HG02852 (cell line): Measurements from ENCODE around the gene PRR11.
"Not testable (repeated sequence)": the region's sequence is repeated elsewhere in the genome, so short reads cannot be mapped to it uniquely, and the experiment has no call there.

Source experiments
- ATAC-seq: cut with Tn5 transposase; IDR thresholded peaks from one replicate; pipeline ENCODE4 v1.9.1; 2021; ENCODE audit warnings: mild to moderate bottlenecking, moderate library complexity; ENCODE audit not compliant: unreplicated experiment

Gene PRR11

DNA sequence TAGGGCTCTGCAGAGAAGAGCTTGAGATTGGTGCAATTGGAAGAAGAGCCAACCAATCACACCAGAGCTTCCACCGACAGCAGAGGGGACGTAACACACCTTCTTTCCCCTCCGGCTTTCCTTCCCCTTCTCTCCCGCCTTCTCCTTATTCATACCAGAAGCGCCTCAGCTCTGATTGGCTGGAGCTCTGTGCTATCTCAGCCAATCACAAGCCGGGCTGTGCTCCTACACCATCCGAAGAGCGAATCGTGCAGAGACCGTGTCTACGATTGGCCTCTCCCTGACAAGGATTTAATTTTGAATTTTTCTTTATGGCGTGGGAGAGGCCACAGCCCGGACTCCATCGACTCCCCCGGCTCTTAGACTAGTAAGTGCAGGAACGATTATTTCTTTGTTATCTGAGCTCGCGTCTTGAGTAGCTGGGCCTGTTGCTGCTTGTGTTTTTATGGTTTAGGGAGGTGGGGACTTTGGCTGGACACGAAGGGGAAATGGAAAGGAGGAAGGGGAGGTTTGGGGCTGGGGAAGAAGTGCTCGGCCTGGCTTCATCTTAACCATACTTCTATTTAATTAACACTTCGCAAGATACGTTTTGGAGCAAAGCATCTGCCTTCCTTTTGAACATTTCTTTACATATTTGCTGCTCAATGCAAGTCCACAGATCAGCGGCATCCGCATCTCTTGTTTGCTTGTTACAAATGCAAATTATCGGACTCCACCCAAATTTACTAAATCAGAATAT, at the start of gene PRR11:
Gene PRR11 (plus strand): TSS at position 308 of the 739 bp plus-strand sequence. CDS start 14,007 bp downstream, outside the sequence.
- peak; percentile 85 for ATAC-seq

DNA sequence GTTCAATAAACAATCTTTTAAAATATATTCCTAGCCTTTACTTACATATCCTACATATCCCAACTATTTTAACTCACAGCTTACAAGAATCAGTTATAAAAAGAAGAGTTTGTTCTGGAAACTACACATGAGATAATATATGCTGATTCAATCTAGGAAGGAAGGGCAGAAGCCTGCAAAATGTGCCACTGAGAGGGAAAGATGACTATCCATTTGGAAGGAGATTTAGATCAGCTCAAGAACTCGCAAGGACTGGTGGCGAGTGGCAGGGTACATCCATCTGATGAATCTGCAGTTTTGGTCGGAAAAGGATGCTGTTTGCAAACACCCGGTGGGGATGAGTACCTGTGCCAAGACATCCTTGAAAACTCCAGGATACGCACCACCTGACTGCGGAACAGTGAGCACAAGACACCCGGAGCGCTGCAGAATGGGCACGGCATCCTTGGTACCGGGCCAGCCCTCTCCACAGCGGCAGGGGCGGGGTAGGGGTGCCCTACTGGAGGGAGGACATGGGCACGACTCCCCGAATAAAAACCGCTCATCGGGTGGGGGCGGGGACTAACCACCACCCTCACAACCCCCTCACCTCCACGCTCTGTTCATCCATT, 49.6 kb upstream of the PRR11 start:
- peak; percentile 11 for ATAC-seq

DNA sequence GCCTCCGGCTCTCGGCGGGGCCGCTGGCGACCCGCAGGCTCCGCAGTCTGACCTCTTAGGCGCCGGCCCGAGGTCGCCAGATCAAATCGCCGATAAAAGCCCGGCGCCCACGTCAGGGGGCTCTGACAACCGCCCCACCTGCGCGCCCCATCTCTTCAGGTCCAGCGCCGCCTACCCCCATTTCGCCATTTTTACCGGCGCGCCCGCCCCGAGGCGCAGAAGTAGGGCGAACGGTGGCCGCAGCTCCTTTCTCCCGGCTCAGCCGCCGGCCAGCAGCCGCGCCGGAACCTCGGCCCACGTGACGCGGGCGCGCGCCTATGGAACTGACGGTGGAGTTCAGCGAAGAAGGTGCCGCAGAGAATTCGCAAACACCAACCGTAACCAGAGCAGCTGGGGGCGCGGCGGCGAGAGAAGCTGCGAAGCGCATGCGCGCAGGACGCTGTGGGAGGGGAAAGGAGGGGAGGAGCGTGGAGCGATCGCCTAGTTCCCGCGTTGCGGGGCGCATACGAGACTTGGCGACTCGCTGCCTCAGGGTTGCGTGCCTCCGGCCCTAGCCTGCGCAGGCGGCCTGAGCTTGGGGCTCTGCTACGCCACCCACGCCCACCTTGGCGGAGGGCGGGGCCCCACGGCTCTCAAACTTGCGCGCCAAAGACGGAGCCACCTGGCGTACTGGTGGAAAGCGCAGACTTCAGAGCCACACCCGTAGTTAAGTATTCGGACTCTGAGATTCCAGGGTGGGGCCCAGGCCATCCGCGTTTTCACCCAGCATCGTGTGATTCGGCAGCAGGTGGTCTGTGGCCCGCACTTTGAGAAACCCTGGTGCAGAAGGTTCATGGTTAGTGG, 48.9 kb upstream of the PRR11 start, which contains the start of gene TRIM37:
Gene TRIM37 (minus strand): TSS at position 418 of the 843 bp plus-strand sequence. CDS start 419 bp downstream, outside the sequence.
- ATAC-seq: peak; percentile 91

DNA sequence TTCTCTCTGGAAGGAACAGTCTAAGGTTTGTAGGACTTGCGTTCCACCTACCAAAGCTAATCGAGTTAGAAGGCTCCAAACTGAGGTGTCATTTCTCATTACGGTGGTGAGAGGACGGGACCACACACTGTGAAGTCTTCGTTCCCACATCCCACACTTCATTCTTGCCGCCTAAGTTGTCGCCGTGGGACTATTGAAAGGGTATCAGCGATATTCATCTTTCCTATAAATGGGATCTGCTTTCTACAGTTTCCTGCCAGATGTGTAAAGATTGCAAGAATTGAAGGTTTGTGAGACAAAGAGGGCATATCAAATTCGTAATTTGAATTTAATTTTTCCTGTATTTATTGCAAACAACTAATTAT, 48.3 kb upstream of the PRR11 start:
- ATAC-seq: no peak

DNA sequence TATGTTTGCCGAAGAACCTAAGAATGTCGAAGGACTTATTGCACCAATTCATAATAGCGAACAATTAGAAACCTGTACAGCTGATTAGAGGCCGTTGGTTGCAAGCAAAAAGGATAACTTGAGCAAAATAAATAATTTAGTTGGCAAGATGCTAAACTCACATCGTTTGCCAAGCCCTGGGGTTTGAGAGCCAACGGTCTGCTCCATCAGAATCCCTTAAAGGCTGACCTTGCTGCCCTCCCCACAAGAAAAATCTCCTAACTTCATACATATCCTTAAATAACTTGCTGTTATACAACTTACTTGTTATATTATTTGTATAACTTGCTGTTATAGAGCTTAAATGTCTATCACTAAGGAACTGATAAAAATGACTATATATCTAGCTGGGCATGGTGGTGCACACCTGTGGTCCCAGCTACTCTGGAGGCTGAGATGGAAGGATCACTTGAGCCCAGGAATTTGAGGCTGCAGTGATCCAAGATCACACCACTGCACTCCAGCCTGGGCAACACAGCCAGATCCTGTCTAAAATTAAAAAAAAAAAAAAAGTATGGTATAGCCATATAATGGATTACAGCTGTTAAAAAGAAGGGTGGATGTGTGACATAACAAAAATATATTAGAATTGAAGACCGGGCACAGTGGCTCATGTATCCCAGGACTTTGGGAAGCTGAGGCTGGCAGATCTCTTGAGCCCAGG, 47.0 kb upstream of the PRR11 start:
- ATAC-seq: no peak

DNA sequence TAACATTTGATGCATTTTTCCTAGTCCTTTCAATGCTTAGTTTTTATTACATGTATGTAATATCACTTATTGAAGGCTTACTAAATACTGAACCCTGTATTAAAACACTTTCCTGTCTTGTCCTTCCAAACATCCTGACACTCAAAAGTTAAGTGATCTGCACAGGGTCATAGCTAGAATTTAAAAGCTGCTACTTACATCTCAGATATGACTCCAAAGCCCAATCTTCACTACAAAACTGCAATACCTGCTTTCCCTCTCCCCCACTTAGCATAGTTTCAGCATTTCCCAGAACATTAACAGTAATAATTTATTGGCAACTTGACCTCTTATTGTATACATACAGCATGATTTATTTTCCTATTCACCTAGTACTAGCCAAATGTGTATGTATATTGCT, 44.6 kb upstream of the PRR11 start:
- ATAC-seq: no peak

DNA sequence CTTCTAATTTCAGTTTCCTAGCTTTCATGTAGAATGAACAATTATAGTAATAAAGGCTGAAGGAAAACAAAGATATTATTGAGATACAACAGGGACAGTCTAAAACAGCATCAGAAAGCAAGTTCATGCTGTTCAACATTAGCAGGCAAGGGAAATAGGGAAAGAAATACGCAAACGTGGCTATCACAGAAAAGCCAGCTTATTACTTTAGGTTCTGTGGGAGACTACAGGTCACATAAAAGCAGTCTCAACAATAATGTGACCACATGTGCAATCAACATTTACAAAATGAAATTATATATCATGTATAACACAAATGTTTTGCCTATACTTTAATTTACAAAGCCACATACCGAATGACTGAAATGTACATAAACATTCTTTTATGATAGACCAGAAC, 44.0 kb upstream of the PRR11 start:
- ATAC-seq: no peak

DNA sequence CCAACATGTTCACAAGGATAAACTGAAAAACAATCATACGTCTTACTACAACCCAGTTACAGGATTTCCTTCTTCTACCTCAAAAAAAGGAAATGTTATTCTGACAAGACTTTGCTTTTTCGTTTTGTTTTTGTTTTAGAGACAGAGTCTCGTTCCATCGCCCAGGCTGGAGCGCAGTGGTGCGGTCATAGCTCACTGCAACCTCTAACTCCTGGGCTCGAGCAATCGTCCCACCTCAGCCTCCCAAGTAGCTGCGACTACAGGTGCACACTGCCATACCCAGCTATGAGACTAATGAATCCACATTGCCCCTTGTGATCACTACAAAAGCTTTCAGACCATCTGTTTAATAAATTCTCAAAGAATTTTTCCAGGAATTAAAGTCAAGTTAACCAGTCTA, 40.1 kb upstream of the PRR11 start:
- ATAC-seq: no peak

DNA sequence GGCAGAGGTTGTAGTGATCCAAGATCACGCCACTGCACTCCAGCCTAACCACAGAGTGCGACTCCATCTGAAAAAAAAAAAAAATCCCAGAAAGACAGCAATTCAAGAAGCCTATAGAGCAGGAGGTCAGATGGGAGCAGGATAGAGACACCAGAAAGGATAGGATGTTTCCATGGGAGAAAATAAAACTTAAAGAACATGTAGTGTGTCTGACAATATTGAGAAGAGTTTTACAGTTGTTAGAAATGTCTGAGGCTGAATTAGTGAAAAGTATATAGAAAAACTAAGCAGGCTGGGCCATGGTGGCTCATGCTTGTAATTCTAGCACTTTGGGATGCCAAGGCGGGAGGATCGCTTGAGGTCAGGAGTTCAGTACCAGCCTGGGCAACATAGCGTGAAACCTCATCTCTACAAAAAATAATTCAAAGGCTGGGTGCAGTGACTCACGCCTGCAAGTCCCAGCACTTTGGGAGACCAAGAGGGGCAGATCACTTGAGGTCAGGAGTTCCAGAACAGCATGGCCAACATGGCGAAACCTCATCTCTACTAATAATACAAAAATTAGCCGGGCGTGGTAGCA, 33.6 kb upstream of the PRR11 start:
- ATAC-seq: no peak

DNA sequence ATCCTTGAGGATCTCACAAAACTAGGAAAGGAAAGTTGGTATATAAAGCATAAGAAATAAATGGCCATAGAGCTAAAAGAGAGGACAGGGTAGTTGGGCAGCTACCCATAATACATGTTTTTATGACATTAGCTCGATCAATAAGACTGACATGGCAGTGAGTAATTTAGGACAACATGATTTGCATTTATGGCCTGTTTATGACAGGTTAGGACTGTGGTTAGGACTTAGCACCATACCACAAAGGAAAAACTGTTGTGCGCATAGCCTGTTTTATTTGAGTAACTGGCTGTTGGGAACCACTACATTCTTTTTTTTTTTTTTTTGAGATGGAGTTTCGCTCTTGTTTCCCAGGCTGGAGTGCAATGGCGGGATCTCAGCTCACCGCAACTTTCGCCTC, 30.9 kb upstream of the PRR11 start:
- ATAC-seq: peak; percentile 56

DNA sequence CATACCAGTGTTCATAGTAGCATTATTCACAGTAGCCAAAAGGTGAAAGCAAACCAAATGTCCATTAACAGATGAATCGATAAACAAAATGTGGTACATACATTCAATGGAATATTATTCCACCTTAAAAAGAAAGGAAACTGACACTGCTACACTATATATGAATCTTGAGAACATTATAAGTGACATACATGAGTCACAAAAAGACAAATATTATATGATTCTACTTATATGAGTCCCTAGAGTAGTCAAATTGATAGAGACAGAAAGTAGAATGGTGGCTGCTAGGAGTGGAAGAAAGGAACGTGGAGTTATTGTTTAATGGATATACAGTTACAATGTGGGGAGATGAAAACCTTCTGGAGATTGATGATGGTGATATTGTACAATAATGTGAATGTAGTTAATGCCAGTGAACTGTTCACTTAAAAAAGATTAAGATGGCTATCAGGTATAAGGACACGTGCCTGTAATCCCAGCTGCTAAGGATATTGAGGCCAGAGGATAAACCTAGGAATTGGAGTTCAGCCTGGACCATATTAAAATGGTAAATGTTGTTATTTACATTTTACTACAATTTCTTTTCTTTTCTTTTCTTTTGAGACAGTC, 28.6 kb upstream of the PRR11 start:
- ATAC-seq: no peak

DNA sequence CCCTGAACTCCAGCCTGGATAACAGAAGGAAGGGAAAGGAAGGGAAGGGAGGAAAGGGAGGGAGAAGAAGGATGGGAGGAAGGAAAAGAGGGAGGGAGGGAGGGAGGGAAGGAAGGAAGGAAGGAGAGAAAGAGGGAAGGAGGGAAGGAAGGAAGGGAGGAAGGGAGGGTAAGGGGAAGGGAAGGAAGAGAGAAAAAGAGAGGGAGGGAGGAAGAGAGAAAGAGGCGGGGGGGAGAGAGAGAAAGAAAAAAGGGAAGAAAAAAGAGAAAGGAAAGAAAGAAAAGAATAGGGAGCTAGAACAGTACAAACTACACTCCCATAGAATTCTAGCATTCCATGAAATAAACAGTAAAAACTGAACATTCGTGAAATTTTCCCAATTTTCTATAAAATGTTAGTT, 25.7 kb upstream of the PRR11 start:
- no peak for ATAC-seq

DNA sequence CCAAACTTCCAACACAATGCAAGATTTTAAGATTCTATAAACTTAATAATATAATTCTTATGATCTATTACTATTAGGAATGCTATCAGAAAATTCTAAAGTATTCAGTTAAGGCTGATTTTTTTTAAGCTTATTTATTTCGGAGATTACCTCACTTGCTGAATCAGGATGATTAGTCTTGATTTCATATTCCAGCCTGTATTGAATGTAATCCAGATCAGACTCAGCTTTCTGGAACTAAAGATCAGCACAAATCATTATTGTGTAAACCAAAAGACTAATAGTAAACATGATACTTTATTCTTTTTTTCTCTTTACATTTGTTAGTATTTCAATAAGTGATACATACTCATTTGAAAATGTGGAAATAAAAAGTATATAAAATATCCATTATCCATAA, 24.4 kb upstream of the PRR11 start:
- ATAC-seq: no peak

DNA sequence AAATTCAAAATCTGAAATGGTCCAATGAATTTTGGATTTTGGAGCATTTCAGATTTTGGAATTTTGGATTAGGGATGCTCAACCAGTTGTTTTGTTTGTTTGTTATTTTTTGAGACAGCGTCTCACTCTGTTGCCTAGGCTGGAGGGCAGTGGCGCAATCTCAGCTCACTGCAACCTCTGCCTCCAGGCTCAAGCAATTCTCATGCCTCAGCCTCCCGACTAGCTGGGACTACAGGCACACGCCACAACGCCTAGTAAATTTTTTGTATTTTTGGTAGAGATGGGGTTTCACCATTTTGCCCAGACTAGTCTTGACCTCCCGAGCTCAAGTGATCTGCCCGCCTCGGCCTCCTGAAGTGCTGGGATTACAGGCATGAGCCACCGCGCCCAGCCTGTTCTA, 17.2 kb upstream of the PRR11 start:
- ATAC-seq: not testable (repeated sequence)

DNA sequence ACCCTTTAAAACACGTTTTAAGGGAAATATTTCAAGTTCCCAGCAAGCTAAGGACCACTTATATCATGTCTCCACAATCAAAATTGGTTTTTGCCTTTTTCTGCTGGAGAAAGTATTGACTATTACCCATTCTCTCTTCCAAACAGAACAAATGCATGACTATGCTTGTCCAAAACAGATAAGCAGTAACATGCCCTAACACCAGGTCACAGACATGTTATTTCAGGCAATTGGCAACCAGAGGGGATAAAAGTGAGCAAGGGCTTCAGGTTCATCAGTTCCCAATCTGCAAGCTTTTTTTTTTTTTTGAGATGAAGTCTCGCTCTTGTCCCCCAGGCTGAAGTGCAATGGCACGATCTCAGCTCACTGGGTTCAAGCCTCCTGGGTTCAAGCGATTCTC, 15.6 kb upstream of the PRR11 start:
- ATAC-seq: no peak

DNA sequence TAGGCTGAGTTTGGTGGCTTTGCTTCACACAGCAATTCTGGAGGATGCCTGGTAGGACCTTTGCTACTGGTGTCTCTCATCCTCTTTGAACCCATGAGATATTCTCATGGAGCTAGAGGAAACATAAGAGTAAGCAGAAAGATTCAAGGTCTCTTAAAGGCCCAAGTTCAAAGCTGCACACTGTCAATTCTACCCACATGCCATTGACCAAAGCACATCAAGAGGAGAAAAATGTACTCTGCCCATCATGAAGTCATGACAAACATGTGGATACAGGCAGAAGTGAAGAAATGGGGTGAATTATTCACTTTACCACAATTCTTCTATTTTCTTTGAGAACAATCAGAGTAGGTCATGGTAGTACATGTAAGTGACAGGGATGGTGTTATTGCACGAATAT, 13.7 kb upstream of the PRR11 start:
- no peak for ATAC-seq

DNA sequence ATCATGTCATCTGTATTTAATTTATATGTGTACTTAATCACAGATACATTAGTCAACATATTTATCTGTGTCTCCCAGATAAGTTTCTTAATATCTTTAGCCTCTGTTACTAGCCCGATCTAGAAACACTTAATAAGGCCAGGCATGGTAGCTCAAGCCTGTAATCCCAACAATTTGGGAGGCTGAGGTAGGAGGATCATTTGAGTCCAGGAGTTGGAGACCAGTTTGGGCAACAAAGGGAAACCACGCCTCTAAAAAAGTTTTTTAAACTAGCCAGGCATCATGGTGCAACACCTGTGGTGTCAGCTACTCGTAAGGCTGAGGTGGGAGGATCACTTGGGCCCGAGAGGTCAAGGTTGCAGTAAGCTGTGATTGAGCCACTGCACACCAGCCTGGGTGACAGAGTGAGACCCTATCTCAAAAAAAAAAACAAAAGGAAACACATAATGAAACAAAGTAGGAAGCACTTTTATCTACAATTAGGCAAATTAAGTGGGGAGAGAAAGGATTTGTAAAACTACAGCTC, 9.9 kb upstream of the PRR11 start:
- no peak for ATAC-seq

DNA sequence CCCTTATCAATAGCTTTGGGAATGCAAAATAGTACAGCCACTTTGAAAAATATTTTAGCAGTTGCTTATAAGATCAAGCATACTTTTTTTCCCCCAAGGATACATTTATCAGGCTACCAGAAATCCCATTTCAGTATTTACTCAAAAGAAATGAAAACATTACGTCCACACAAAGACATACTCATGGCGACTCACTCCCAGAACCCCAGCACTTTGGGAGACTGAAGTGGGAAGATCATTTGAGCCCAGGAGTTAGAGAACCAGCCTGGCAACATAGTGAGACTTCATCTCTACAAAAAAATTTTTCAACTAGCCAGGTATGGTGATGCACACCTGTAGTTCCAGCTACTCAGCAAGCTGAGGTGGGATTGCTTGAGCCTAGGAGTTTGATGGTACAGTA, 6.5 kb upstream of the PRR11 start:
- ATAC-seq: no peak

DNA sequence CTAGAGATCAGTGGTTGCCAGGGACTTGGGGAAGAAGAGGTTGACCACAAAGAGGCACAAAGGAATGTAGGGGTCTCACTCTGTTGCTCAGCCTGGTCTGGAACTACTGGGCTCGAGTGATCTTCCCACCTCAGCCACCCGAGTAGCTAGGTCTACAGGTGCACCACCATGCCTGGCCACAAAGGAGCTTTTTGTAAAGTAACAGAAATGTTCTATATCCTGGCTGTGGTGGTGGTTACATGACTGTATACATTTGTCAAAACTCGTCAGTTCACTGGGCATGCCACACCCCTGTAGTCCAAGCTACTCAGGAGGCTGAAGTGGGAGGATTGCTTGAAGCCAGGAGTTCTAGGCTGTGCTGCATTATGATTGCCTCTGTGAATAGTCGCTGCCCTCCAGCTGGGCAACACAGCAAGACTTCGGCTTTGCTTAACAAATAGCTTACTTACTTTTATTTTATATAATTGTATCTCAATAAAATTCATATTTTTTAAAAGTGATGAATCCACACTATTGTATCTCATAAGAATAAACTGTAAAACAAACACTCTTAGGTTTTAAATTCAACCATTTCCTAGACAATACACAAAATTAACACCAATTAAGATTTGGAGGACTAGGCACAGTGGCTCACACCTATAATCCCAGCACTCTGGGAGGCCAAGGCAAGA, 5.6 kb upstream of the PRR11 start:
- no peak for ATAC-seq

DNA sequence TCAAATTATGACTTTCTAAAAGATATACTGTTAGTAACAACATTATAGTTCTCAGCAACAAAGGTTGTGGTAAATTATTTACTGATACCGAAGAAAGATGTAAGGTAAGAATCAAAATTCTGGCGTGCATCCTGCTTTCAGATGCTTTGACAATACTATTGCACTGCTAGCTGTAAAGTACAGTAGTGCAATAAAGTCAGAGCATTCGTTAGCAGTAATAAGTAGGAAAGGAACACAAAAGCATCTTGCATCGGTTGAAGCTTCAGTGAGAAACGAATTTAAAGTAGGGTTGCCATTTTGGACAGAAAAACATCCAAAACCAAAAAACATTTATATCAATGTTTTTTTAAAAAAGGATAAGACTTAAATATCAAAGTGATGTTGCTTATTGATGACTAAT, 4.5 kb upstream of the PRR11 start:
- ATAC-seq: no peak
